Left ventricle myocardium inferior (tissue), 1 donor: ENCODE results near the gene SHC1. TPM values are rescaled to one million over a fixed set of nuclear protein-coding genes. Genes with fewer than 3 reads are reported as not detected.

ENCODE experiments used
- DNase-seq: peaks from one replicate; pipeline ENCODE4 v3.0.0-alpha.2; 2020
- H3K27ac ChIP-seq: fragments of 200-600 bp; replicated peaks from 2 replicates; pipeline ENCODE4 v1.8.0; 2021
- H3K27me3 ChIP-seq: fragments of 200-600 bp; 2 replicates; pipeline ENCODE4 v1.8.0; 2021; ENCODE audit warnings: low read depth
- H3K36me3 ChIP-seq: fragments of 200-600 bp; 2 replicates; pipeline ENCODE4 v1.8.0; 2021
- H3K4me1 ChIP-seq: fragments of 200-600 bp; 2 replicates; pipeline ENCODE4 v1.8.0; 2021
- H3K4me3 ChIP-seq: fragments of 200-600 bp; 2 replicates; pipeline ENCODE4 v1.8.0; 2021; ENCODE audit warnings: mild to moderate bottlenecking, moderate library complexity
- H3K9me3 ChIP-seq: fragments of 200-600 bp; replicated peaks from 2 replicates; pipeline ENCODE4 v1.8.0; 2021
- intact Hi-C: fragments of 100-400 bp; cut with micrococcal nuclease; formaldehyde crosslinking; loops from one replicate; pipeline ENCODE4 v1.11.0; 2022
- total RNA-seq: library from RNA; stranded (reverse); fragmentation: NEBNext Ultra II Directional; extraction: Animal tissue kit (Norgen Biotek cat#: 25700); gene quantifications from one replicate; pipeline ENCODE4 v1.2.1, GENCODE V29; 2021
- TF ChIP-seq, protein P1 (sequence below): fragments of 200-600 bp; IDR thresholded peaks from 2 replicates; pipeline ENCODE4 v1.8.0; 2021; ENCODE audit warnings: antibody characterized with exemption, mild to moderate bottlenecking, borderline replicate concordance
- donor health status: DM: no; HTN: yes; CAD: no; lungs with severe emphysema.

Gene SHC1
- total RNA-seq, 1 donor from 2014 or later, result 43.0 TPM

DNA sequence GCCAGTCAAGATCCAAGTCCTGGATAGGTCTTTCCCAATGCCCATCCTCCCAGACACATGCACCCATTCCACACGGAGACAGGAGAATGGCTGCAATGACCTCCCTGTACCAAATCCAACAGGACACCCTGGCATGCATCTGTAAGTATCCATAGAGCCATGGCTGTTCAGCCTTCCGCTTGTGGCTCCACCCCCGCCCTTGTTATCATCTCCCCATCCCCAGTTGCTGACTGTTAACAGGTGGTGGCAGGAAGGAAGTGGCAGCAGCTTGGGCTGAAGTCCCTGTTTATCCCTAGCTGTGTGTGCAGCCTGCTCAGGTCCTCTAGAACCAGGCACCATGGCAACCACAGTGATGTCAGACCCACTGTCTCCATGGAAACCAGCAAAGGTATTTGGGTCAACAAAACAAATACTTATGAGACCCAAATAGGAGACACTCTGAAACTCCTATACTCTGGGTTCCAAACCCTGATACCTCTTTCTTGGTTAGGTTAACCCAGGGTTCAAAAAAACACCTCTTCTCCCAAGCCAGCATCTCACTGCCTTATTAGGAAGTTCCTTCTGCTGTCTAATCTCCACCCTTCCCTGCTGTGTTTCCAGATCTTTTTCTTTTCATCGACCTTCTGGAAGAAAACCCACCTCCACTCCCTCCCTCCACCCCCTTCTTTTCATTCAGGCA is 15.4 kb downstream of the SHC1 start:
- Histone ChIP-seq H3K36me3 (peaks cover 25% of the 10 kb centered on the region), H3K9me3 (no peaks in the 10 kb centered on the region), H3K27me3 (no peaks in the 10 kb centered on the region), H3K4me3 (peak overlapping the region; percentile 75), H3K27ac (peak overlapping the region; percentile 88), H3K4me1 (peaks cover 62% of the 10 kb centered on the region)
- intact Hi-C loops, result no loop called here
- no peak for DNase-seq
- TF ChIP-seq, protein P1, sequence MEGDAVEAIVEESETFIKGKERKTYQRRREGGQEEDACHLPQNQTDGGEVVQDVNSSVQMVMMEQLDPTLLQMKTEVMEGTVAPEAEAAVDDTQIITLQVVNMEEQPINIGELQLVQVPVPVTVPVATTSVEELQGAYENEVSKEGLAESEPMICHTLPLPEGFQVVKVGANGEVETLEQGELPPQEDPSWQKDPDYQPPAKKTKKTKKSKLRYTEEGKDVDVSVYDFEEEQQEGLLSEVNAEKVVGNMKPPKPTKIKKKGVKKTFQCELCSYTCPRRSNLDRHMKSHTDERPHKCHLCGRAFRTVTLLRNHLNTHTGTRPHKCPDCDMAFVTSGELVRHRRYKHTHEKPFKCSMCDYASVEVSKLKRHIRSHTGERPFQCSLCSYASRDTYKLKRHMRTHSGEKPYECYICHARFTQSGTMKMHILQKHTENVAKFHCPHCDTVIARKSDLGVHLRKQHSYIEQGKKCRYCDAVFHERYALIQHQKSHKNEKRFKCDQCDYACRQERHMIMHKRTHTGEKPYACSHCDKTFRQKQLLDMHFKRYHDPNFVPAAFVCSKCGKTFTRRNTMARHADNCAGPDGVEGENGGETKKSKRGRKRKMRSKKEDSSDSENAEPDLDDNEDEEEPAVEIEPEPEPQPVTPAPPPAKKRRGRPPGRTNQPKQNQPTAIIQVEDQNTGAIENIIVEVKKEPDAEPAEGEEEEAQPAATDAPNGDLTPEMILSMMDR, result no peak

DNA sequence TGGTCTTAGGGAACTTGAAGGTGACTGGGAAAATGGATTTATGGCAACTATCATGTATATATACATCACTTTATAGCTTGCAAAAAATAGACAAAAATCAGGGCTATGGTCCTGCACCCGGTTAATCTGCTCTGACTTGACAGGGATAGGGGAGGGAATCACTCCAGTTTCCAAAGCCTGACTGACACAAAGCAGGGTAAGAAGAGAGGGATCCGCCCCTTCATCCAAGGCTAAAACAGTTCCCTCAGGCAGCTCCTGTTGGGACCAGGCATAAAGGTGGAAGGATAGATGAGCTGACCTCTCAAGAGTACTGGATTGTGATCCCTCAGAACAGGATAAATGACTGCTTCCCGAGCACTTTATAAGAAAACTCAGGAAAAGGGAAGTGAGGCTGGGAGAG is 16.0 kb downstream of the SHC1 start:
- no peaks in the 10 kb centered on the region for H3K9me3 ChIP-seq
- H3K27ac ChIP-seq, result no peak overlapping the region
- H3K36me3 ChIP-seq, result peaks cover 21% of the 10 kb centered on the region
- no peaks in the 10 kb centered on the region for H3K27me3 ChIP-seq
- TF ChIP-seq, protein P1, result no peak
- no peak for DNase-seq
- intact Hi-C loops, result no loop called here
- peak overlapping the region; percentile 75 for H3K4me3 ChIP-seq
- H3K4me1 ChIP-seq, result peaks cover 60% of the 10 kb centered on the region

DNA sequence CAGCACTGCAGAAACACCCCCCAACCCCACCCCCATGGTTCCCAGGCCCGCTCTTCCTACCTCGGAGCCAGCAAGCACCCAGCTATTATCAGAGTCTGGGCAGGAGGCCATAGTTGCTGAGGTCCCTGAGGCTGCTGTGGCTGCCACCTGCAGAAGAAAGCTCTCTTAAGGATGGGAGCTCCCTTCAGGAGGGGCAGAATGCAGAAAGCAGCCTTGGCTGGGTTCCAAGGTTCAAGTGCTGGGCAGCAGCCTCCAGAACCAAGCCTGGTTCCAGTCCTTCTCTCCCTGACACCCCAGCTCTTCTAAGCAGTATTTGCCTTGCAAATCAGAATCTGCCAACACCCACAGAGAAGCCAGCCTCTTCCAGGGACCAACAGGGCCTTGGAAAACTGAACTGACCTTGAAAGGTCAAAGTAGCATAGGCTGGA is 16.9 kb downstream of the SHC1 start:
- H3K36me3 ChIP-seq, result peaks cover 12% of the 10 kb centered on the region
- DNase-seq, result no peak
- TF ChIP-seq, protein P1, result no peak
- H3K4me3 ChIP-seq, result no peak overlapping the region
- intact Hi-C loops, result no loop called here
- no peaks in the 10 kb centered on the region for H3K9me3 ChIP-seq
- H3K27ac ChIP-seq, result no peak overlapping the region
- H3K4me1 ChIP-seq, result peaks cover 60% of the 10 kb centered on the region
- no peaks in the 10 kb centered on the region for H3K27me3 ChIP-seq

DNA sequence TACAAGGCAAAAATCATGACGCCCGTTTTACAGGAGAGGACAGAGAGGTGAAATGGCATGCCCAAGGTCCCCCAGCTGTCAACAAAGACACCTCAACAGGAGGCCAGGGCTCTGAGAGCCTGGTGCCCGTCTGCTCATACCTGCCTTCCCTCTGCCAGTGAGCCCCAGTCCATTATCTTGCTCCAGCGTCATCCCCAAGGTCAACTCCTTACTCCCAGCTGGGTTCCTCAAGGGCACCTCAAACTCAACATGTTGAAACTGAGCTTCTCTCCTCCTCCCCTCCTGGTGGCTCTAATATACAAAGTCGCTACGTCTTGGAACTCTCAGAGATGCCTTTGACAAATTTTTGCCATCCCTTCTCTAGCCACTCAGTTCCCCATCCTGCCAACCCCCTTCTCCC is 17.9 kb downstream of the SHC1 start:
- H3K4me1 ChIP-seq, result peaks cover 58% of the 10 kb centered on the region
- TF ChIP-seq, protein P1, result no peak
- no peaks in the 10 kb centered on the region for H3K27me3 ChIP-seq
- no peak overlapping the region for H3K27ac ChIP-seq
- no peak for DNase-seq
- intact Hi-C loops, result no loop called here
- peaks cover 15% of the 10 kb centered on the region for H3K36me3 ChIP-seq
- no peaks in the 10 kb centered on the region for H3K9me3 ChIP-seq
- H3K4me3 ChIP-seq, result no peak overlapping the region

DNA sequence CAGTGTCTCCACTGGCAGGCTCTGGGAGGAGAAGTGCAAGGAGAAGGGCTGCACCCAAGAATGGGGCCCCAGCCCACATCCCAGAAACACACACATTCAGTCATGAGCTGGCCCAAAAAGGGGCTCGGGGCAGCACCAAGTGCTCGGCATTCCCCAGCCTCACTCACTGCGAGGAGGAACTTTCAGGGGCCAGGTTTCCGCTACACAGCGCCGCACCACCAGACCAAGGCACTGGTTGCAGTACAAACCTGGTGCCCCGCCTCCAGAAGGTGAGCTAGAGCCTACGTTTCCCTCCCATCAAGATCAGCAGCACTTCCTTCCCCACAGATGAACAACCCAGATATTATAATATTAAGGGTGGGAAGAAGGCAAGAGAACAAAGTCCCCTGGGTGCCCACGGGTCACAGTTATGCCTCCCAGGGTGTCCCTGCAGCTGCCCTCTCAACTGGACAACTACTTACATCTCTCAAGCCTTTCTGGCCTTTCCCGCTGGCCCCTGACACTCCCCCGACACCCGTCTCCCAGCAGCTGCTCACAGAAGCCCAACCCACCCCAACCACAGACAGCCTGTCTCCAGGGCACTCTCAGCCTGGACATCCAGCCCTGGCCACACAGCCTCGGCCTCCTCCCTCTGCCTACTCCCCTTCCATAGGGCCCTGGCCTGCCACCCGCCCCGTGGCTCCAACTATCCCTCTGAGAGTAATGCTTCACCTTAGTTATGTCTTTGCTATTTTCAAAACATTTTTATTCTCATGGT is 18.5 kb downstream of the SHC1 start:
- no peak for DNase-seq
- TF ChIP-seq, protein P1, result no peak

More for the DNA sequence above, 18.5 kb downstream of the SHC1 start:
- Histone ChIP-seq H3K4me1 (peaks cover 52% of the 10 kb centered on the region), H3K4me3 (no peak overlapping the region), H3K36me3 (peaks cover 20% of the 10 kb centered on the region), H3K9me3 (no peaks in the 10 kb centered on the region), H3K27ac (no peak overlapping the region), H3K27me3 (no peaks in the 10 kb centered on the region)
- intact Hi-C loops, result no loop called here
